Measurements from ENCODE around the gene ZBTB5. TPM values are rescaled to one million over a fixed set of nuclear protein-coding genes. Genes with fewer than 3 reads are reported as not detected.

Gene ZBTB5
- total RNA-seq, 6 experiments from 2014 or later, result 4.3 to 6.6 (median 5.5) TPM

- WGBS (ENCODE audit: insufficient coverage, low coverage, low lambda C conversion rate, missing lambda C conversion rate), result 60% methylated on average over 2 of the region's 3 CpGs
- Histone ChIP-seq H3K27ac (no peak overlapping the region), H3K9me3 (no peaks in the 10 kb centered on the region)
Measured at GRCh38 chr9:37451628-37452027, 13.6 kb downstream of the ZBTB5 start.

GRCh38 chr9:37449862-37450632 lies 15.2 kb downstream of the ZBTB5 start:
- Histone ChIP-seq H3K4me1 (peaks cover 0 to 45% (median 21%) of the 10 kb centered on the region in 4 donors), H3K27me3 (no peaks in the 10 kb centered on the region)
- 83% methylated on average over 11 of the region's 12 CpGs for WGBS (ENCODE audit: insufficient coverage, low coverage, low lambda C conversion rate, missing lambda C conversion rate)

More at GRCh38 chr9:37451628-37452027, 13.6 kb downstream of the ZBTB5 start:
- no peak for DNase-seq
- H3K36me3 ChIP-seq, result no peaks in the 10 kb centered on the region
- no peaks in the 10 kb centered on the region for H3K27me3 ChIP-seq
- ATAC-seq, result no peak
- intact Hi-C loops (cut with DNase I), result no loop called here
- H3K4me3 ChIP-seq, result no peak overlapping the region
- H3K4me1 ChIP-seq, result peaks cover 0 to 32% (median 15%) of the 10 kb centered on the region in 4 donors
- TF ChIP-seq CTCF (IDR thresholded peaks at IDR 0.05) (no peak), POLR2A (IDR thresholded peaks at IDR 0.05) (no peak)

GRCh38 chr9:37447111-37447510 lies 18.1 kb downstream of the ZBTB5 start:
- H3K4me1 ChIP-seq, result peaks cover 0 to 52% (median 25%) of the 10 kb centered on the region in 4 donors
- H3K27me3 ChIP-seq, result no peaks in the 10 kb centered on the region
- intact Hi-C loops (cut with DNase I), result no loop called here
- H3K4me3 ChIP-seq, result no peak overlapping the region
- TF ChIP-seq CTCF (IDR thresholded peaks at IDR 0.05) (no peak), POLR2A (IDR thresholded peaks at IDR 0.05) (no peak)
- DNase-seq (peak in 1 of 3 donors; percentile 8), ATAC-seq (no peak)
- H3K9me3 ChIP-seq, result no peaks in the 10 kb centered on the region
- no peak overlapping the region for H3K27ac ChIP-seq
- peaks cover 0 to 4% (median 0%) of the 10 kb centered on the region in 4 donors for H3K36me3 ChIP-seq

More at GRCh38 chr9:37449862-37450632, 15.2 kb downstream of the ZBTB5 start:
- no peak overlapping the region for H3K4me3 ChIP-seq
- ATAC-seq (no peak), DNase-seq (peak in 1 of 3 donors; percentile 14)
- no peaks in the 10 kb centered on the region for H3K9me3 ChIP-seq
- no peaks in the 10 kb centered on the region for H3K36me3 ChIP-seq
- TF ChIP-seq POLR2A (IDR thresholded peaks at IDR 0.05) (no peak), CTCF (IDR thresholded peaks at IDR 0.05) (no peak)
- H3K27ac ChIP-seq, result no peak overlapping the region
- intact Hi-C loops (cut with DNase I), result no loop called here

GRCh38 chr9:37446401-37446800 lies 18.8 kb downstream of the ZBTB5 start:
- TF ChIP-seq POLR2A (IDR thresholded peaks at IDR 0.05), result no peak
- TF ChIP-seq CTCF (IDR thresholded peaks at IDR 0.05), result no peak
- Histone ChIP-seq H3K4me1 (peaks cover 0 to 57% (median 23%) of the 10 kb centered on the region in 4 donors), H3K27ac (peak overlapping the region in 1 of 3 donors; percentile 48), H3K9me3 (no peaks in the 10 kb centered on the region), H3K27me3 (no peaks in the 10 kb centered on the region), H3K36me3 (peaks cover 0 to 12% (median 4%) of the 10 kb centered on the region in 4 donors), H3K4me3 (no peak overlapping the region)
- 71% methylated on average over 4 of the region's 4 CpGs for WGBS (ENCODE audit: insufficient coverage, low coverage, low lambda C conversion rate, missing lambda C conversion rate)
- intact Hi-C loops (cut with DNase I), result no loop called here
- peak in 1 of 3 donors; percentile 5 for DNase-seq
- ATAC-seq, result no peak
